ENCODE measurements around the gene C6orf141. TPM values are rescaled to one million over a fixed set of nuclear protein-coding genes. Genes with fewer than 3 reads are reported as not detected.

The C6orf141 gene
- total and polyA plus RNA-seq, 10 of the 15 experiments (the other 5 are each of a cell fraction or from before 2014, with no cell fraction given): 0.05 to 0.19 TPM; not detected in 8

- no peak overlapping the region for H3K4me3 ChIP-seq
- no peaks in the 10 kb centered on the region for H4K20me1 ChIP-seq (ENCODE audit: control insufficient read depth, insufficient read depth)
- no TSS peak for BruUV-seq (replicated peaks)
- no peak overlapping the region for H2AFZ ChIP-seq (ENCODE audit: control insufficient read depth, low read depth, low read length)
- FAIRE-seq: no peak
- DNase-seq (ENCODE audit: low read depth, low spot score): no peak
- H3K4me1 ChIP-seq (ENCODE audit: control insufficient read depth, insufficient read depth, low read length): no peaks in the 10 kb centered on the region; the same call in 1 of the 2 replicates
- 68% methylated on average over 4 of the region's 4 CpGs for WGBS (ENCODE audit: insufficient coverage, insufficient replicate concordance, low lambda C conversion rate, missing lambda C conversion rate)
- in situ Hi-C loops (cut with MboI): no loop called here
- intact Hi-C loops (cut with micrococcal nuclease; ENCODE audit: unreplicated experiment): no loop called here
- no peak overlapping the region for H3K4me2 ChIP-seq (ENCODE audit: control insufficient read depth, insufficient read depth)
- SMC1A ChIA-PET (ENCODE audit: uncharacterized antibody, unreplicated experiment): no interaction called here
- H3K27ac ChIP-seq (ENCODE audit: control insufficient read depth, insufficient read depth): no peak overlapping the region
- H3K79me2 ChIP-seq (ENCODE audit: control insufficient read depth, insufficient read depth, low read length): no peaks in the 10 kb centered on the region
- no peaks in the 10 kb centered on the region; a peak in 1 of 4 replicates for H3K27me3 ChIP-seq (replicated peaks in 1 of 2; ENCODE audit: control insufficient read depth in 2 of 2, insufficient read depth in 2 of 2, low read length in 1 of 2)
- RAD21 ChIA-PET (ENCODE audit: unreplicated experiment): no interaction called here
- no peak overlapping the region for H3K9ac ChIP-seq (ENCODE audit: control insufficient read depth, insufficient read depth, low read length)
- POLR2A ChIA-PET: no interaction called here
- H3K36me3 ChIP-seq (ENCODE audit: control insufficient read depth in 2 of 2, insufficient read depth in 2 of 2, low read length in 1 of 2): no peaks in the 10 kb centered on the region
- CTCF ChIA-PET: no interaction called here
- ATAC-seq: no peak
- TF ChIP-seq PKNOX1 (IDR thresholded peaks at IDR 0.05): no peak
- TF ChIP-seq BRCA1 (IDR thresholded peaks at IDR 0.05; ENCODE audit: low read depth, low read length): no peak
- TF ChIP-seq JUND (IDR thresholded peaks at IDR 0.05; ENCODE audit: low read depth, low read length): no peak
- TF ChIP-seq NR2F1 (conservative IDR thresholded peaks at IDR 0.05): no peak
- TF ChIP-seq PRDM15 (CRISPR knock-in tag; IDR thresholded peaks at IDR 0.05): no peak
- no peak for TF ChIP-seq CBX5 (IDR thresholded peaks at IDR 0.05; ENCODE audit: low read depth)
- no peak for TF ChIP-seq USF2 (IDR thresholded peaks at IDR 0.05; ENCODE audit: borderline replicate concordance, low read depth, low read length)
- TF ChIP-seq HDGF (IDR thresholded peaks at IDR 0.05): no peak
- no peak for TF ChIP-seq SREBF1 (IDR thresholded peaks at IDR 0.05; ENCODE audit: low read length)
- TF ChIP-seq CHD4 (IDR thresholded peaks at IDR 0.05): no peak
- TF ChIP-seq ZNF622 (IDR thresholded peaks at IDR 0.05): no peak
- TF ChIP-seq USF1 (IDR thresholded peaks at IDR 0.05; ENCODE audit: borderline replicate concordance, extremely low read length, insufficient read depth, low read depth, low read length): no peak
- TF ChIP-seq ZBTB4 (CRISPR knock-in tag; IDR thresholded peaks at IDR 0.05): no peak
- no peak for TF ChIP-seq POLR2AphosphoS2 (IDR thresholded peaks at IDR 0.05; ENCODE audit: low read depth, low read length)
- no peak for TF ChIP-seq EZH2 (IDR thresholded peaks at IDR 0.05; ENCODE audit: borderline replicate concordance, control insufficient read depth, low read depth, low read length)
- TF ChIP-seq IKZF2 (IDR thresholded peaks at IDR 0.05): no peak
- H3K9me3 ChIP-seq (replicated peaks; ENCODE audit: control insufficient read depth, insufficient read depth, low read length): no peaks in the 10 kb centered on the region
Measured at GRCh38 chr6:49555951-49556350, 5.5 kb downstream of the C6orf141 start.
